ENCODE results near the gene CAPN14.

CAPN14 gene

DNA sequence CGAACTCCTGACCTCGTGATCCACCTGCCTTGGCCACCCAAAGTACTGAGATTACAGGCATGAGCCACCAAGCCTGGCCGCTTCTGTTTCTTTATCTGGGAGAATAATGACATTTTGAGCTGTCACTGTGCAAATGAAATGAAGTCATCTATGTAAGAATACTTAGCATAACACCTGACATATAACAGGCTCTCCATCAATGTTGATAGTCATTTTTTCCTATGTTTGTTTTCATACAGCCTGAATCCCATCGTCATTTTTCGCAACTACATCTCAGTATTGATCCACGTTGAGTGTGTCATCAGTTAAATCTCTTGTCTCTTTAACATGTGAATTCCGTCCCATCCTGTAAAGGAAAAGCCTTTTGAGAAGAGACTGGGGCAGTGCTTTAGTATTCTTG is 6.4 kb upstream of the CAPN14 start:
- DNase-seq = no peak

DNA sequence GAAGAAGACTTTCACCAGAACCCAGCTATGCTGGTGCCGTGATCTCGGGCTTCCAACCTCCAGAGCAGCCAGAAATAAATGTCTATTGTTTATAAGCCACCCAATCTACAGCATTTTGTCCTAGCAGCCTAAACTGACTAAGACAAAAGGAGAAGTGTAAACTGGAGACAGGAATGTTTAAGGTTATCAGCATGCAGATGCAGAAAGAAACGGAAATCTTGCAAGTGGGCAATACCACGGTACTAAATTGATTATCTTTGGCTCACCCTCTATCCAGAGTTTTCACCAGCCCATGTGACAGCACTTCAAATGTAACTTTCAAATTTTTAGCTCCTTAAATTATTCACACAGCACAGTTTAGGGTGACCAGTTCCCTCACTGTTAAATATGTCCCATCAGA is 5.7 kb upstream of the CAPN14 start:
- DNase-seq = no peak

DNA sequence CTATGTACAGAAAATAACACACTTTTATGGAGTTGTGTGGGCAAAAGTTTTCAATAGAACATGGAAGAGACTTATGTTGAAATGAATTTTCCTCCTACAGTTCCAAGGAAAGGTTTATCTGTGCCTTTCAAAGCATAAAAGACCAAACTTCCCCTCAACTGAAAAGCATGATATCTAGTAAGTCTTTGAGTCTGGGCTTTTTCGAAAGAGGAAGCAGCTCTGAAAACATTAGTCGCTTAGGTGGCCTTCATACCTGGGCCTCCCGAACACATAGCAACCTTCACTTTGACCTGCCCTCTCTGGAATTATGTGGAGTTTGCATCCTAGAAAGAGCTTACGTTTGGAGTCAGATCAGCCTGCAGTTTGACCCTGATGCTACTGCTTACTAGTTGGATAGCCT is 4.8 kb upstream of the CAPN14 start:
- no peak for DNase-seq

DNA sequence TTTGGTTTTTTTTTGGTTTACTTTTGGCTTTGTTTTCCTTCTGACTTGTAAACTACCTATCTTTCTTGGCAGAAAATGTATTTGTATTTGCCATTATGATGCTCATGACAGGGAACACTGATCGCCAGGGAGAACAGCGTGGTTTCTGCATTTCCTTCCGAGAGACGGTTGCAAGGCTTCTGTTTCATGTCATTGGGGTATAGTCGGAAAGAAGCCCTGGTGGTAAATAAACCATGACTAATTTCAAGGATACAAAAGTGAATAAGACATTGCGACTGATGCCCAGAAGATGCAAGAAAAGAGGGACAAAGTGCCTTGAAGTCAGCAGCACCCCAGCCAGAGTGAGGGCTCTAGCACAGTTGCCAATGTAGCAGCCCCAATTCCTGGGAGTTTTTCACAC is 4.2 kb upstream of the CAPN14 start:
- DNase-seq = no peak

DNA sequence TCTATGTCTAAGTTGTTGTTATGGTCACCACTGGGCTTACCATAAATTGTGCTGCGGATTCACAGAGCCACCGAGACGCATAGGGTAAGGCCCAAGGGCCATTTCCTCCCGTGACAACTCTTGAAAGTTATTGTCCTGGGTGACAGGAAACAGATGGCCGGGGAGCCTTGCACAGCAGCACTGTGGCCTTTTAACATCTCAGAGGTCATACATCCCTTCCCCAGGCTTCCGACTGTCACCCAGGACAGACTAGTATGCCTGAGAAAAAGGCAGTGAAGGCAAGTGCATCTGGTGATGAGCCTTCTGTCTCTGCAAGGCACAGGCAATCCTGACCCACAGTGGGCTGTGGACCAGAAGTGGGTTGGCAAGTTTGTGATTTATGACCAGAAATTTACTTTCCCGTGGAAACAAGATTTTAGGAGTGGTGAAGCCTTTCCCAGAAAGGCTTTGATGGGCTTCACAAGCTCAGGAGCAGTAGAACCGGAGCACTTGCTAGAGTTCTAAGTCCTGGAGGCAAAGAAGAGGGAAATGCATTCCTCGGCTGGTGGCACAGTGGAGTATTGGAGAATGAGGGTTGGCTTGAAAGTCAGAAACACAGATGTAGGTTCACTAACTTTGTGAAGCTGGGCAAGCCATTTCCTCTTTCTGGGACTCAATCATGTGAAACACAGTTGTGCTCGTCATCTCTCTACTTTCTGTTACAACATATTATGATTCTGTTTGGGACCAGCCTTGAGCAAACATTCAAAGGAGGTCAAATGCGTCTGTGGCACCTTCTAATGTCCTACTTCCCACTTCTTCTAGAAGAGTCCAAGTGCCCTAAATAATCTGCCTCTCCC is 2.0 kb upstream of the CAPN14 start:
- DNase-seq = no peak

DNA sequence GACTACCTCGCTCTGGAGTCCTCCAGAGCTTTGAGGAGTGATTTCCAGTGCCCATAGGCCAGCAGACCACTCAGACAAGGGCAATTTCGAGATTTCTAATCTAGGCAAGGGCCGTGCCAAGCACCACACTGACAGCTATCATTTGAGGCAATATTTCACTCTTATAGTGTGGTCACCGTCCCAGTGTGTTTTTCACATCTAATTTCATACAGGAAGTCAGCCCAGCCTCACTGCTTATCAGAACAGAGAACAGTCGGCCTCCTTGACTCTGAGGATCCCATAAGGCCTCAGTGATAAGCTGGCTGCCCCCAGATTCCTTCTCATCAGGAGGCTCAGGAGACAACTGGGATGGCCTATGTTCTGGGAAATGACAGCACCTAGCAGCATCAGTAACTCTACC is 581 bp downstream of the CAPN14 start:
- no peak for DNase-seq

DNA sequence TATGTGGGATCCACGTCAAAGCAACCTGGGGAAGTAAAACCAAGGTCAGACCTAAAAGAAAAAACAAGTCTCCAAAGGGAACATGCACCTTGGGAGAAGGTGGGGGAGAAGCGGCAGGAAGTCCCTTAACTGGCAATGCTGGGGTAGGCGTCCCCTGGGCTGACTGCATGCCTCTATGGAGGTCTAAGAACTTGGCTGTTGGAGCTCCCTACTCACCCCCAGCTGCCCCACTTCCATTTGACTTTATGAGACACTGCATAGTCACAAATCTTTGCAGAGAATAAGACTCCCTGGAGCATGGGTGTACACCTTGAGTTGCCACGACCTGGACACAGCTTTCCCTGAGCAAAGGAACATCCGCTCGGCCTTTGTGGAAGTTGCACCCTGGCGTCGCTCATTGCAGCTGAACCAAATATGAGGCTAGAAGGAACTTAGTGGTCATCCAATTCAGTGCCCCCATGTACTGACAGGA is 2.8 kb downstream of the CAPN14 start:
- no peak for DNase-seq

DNA sequence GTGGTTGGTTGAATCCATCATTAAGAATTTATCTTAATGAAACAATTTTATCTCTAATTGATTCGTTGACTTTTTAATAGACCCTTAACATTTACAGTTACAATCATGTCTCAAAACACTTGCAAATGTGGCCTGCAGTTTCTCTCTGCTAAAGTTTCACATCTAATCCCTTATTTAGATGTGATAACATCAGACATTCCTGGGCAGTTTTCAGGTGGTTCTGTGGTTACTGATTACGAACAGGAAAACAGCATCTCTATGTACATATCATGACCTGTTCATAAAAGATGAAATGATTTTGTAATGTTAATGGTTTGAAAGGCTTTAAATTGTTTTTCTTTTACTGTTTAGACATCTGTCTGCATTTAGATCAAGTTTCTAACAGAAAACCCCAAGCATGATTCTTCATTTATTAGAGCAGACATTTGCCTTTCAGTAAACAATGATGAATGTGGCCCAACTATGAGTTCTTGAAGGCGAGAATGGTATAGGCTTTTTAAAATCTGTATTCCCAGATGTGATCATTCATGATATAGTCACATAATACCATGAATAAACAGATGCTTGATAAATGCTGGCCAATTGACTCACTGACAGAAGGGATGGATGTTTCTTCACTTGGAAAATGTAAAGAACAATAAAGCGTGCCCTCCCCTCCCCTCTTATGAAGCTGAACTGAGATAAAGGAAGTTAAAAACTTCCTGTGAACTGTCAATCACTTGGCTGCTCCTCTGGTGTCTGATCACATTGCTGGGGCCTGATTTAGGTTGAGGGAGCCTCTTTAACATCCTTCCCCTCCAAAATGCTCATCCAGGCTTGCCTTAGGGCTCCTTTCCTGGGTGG is 3.5 kb downstream of the CAPN14 start:
- DNase-seq = no peak

DNA sequence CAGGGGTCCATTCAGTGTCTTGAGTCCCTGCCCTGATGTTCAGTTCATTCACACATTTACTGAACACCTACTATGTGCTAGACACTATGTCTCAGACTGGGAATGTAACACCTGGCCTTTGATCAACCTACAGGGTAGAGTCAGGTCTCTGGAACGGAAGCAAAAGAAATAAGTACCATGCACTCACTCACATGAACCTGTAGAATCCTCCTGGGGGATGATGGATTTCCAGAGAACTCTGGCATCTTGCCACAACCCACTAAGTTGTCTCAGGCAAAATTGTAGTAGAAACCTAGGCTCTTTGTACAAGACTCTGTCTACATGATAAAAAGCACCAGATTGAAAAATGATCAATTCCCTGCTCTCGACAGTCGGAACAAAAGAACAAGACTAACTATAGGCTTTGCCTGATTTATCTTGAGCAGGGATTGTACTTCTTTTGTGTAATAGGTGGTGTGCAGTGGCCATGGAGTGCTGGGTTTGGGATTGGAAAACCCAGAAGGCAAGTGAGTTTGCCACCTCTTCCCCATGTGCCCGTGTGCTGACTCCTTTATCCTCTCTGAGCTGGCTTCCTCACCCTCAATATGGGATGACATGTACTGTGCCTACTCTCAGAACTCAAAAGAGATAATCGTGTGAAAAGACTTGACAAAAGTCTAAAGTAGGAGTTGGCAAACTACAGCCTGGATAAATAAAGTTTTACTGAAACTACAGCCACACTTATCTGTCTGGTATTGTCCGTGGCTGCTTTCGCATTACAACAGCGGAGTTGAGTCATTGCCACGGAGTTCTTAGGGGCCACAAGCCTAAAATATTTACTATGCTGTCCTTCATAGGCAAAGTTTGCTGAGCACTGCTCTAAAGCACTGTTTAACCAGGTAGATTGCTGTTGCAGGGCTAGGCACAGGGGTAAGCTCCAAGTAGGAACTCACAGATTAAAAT is 4.4 kb downstream of the CAPN14 start:
- DNase-seq = no peak

DNA sequence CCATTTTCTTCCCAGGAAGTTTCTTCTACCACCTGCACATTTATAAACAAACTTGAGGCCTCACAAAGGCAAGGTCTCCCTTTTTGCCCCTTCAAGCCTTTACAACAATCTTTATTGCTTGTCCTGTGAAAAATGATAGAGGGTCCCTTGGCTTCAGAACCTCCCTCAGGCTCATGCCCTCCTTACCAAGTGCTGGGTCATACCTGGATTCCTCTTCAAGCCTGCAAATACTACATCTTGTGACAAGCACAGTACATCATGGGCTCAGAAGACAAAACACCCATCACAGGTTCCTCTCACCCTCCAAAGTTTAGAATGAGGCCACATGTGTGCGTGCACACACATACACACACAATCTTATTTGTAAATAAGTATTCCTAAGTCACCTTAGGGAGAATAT is 9.1 kb downstream of the CAPN14 start:
- no peak for DNase-seq

DNA sequence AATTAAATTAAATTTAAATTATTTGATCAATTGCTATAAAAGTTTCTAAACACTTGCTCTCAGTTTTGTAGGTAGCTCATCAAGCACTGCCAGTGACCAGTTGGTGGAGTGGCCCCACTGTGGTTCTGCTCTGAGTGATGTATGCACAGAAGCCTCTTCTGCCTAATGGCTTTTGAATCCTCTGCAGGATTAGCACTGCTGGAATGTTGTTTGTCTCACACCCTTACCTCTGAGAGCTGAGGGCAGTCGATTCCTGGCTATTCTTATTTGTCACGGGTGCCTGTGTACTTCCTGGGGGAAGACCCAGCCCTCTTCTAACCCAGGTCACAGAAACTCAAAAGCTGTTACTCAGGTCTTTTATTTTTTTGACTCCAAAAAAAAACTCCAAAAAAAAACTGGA is 9.5 kb downstream of the CAPN14 start:
- no peak for DNase-seq

DNA sequence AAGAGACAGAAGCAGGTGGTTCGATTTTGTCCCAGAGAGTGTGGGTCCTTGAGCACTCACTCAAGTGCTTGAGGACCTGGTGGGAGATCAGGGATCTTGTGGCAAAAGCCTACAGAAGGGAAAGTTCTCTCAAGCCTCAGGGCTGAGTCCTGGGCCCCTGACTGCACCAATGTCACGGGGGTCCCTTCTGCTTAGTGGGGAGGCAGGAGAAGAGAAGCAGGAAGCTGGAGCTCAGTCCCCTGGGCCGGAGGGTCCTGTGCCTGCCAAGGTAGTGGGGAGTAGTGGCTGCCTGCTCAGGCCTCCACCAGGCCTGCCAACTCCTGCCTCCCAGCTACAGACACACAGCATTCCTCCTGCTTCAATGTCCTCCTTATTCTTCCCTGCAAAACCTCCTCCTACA is 11.7 kb downstream of the CAPN14 start:
- no peak for DNase-seq

DNA sequence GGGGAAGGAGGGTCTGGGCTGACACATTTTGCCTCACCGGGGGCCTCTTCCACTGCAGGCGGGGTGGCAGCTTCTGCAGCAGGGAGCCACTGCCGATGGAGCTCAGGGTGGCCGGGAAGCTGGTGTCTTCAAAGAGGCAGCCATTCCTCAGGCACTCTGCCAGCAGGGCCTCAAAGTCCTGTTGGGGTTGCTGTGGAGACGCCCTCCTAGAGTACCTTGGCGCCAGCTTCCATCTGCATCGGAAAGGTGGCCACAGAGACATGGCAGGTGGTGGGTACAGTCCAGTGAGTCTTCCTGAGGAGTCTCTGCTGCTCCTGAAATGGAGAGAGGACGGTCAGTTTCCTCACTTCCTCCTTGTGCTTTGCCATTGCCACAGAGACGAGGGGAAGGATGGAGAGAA is 12.1 kb downstream of the CAPN14 start:
- no peak for DNase-seq

DNA sequence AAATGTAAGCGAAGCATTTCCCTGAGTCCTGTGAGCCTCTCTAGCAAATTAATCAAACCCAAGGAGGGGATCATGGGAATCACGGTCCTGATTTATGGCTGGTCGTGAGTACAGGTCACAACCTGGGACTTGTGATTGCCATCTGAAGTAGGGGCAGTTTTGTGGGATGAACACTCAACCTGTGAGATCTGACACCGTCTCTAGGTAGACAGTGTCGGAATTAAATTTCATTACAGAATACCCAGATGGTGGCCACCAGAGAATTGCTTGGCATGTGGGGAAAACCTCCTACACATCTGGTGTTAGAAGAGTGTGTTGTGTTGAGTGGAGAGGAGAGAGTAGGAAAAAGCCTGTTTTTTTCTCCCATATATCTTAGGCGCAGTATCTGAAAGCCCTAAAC is 12.5 kb downstream of the CAPN14 start:
- no peak for DNase-seq

DNA sequence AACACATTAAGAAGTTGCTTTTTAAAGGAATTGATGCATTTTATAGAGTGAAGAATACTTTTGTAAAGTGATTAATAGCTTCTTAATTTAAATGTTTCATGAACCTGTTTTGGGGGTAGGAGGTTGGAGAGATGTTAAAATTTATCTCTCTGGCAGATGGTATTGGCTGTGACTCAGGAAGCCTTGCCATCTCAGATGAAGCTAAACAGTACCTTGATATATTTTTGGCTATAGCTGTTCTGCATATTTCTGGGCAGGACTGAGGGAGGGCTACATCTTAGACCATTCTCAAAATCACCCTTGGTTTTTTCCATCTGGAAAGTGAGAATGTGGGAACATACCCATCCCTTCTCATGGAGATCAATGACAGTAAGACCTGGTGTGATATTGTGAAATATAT is 13.4 kb downstream of the CAPN14 start:
- DNase-seq = no peak

DNA sequence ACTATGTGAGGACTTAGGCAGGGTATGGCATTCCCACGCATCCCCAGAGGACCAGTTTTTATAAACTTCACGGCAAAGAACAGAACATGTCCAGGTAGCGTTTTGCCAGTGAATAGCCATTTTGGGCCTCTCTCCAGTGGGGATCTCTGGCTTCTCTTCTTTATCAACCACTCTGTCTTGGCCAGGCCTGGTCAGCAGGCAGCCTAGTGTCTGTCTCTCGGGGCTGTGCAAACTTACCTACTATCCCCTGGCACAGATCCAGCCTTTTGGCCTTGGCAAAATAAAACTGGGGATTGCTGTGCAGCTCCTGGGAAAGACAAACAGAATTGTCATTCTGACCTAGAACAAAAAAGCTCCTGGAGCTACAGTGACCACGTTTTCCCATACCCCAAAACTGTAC is 14.5 kb downstream of the CAPN14 start:
- no peak for DNase-seq

DNA sequence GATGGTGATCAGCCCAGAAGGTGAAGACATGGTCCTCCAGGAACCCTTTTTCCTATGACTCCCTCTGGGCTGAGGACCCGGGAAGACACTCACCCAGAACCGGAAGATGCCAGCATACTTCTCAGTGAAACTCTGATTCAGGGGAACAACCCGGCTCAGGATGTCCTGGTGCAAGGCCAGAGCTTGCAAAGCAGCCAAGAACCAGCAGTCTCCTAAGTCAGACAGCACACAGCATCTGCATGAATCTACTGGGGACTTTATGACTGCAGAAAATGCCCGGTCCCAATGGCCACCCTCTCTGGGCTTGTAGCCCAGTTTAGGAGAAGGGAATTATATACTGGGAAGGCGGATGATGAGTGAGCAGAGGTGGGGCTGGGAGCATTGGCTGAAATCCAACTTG is 15.3 kb downstream of the CAPN14 start:
- no peak for DNase-seq

DNA sequence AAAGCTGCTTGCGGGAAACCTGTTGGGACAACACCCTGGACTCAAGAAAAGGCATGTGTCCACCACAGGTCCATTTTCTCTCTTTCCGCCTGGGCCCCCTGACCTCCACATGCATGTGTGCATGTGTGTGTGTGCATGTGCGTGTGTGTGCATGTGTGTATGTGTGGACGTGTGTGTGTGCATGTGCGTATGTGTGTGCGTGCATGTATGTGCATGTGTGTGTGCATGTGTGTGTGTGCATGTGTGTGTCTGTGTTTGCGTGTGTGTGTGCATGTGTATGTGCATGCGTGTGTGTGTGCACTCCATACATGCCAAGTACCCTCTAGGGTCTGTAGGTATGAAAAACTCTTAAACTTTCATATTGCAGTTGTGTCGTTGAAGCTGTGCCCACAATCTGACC is 16.3 kb downstream of the CAPN14 start:
- DNase-seq = no peak

DNA sequence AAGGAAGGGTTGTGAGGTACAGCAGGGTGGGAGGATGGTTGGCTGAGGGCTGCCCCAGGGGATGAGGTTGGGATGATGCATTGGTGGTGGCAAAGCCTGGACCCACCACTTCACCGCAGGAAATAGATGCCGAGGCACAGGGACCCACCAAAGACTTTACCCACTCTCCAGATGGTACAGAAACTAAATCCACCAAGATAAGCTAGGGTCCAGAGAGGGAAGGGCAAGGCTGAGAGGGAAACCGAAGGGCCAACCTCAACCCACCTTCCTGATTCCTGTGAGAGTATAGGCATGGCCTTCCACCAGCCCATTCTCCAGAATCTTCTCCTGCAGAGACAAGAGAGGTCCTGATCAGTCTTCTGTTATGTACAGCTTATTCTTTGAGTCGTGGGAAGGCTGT is 18.1 kb downstream of the CAPN14 start:
- DNase-seq = no peak

DNA sequence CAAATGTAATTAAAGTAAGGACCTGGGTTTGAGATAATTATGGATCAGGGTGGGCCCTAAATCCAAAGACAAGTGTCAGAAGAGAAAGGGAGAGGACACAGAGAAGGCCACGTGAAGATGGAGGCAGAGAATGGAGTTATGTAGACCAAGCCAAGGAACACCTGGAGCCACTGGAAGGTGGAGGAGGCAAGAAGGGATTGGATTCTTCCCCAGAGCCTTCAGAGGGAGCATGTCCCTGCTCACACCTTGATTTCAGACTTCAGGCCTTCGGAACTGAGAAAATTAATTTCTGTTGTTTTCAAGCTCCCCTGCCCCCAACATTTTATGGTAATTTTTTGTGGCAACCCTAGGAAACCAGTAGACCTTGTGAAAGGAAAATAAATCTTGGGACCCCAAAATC is 19.6 kb downstream of the CAPN14 start:
- DNase-seq = no peak

DNA sequence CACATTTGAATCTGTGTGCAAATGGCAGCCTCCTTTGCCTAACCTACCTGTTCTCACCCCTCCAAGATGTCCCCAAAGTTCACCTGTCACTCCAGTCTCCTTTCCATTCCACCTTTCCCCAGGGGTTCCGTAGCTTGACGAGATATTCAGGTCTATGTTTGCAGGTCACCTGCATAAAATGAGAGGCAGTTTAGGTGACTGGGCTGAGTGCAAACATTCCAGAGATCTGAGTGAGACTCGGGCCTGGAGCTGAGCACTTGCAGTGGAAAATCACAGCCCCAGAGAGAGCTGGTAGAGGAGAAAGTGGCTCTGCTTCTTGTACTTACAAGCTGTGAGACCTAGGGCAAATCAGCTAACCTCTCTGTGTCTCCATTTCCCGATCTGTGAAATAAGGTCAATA is 20.1 kb downstream of the CAPN14 start:
- DNase-seq = no peak

DNA sequence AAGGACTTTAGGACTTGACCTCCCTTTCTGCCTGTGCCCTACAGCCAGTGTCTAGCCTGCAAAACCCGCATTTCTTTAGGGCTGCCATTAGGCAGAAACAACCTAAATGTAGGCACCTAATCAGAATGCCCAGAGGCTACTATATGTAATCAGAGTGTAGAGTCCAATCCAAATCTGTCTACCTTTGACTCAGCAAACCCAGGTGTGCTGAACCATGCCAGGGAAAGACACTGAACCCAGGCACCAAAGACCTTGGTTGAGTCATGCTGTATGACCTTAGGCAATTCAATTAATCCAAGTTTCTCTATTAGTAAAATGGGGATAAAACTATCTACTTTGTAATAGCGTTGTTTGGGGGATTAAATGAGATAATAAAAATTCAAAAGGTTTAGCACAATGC is 20.7 kb downstream of the CAPN14 start:
- DNase-seq = no peak

DNA sequence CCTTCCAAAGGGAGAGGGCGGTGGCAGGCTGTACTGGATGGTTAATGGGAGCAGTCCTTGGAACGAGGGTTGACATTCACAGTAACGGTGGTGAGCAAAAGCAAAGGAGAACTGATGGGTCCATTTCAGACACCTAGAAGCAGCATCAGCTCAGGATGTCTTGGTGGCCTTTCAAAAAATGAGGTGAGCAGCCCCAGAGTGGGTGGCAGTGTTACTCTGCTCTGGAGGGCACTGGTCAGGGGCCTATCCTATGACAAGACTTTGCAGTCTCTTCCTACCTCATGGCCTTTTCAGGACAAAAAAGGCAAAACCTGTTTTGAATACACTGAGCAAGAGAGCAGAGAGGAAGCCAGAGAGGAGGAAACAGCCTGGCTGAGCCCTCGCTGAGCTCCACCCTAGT is 23.5 kb downstream of the CAPN14 start:
- no peak for DNase-seq

Measured in stimulated activated CD4-positive, alpha-beta T cell treated with anti-CD3 and anti-CD28 coated beads, Interleukin-4, amount 100 ng/mL, for 4 hours (primary cell).